SKM-1 (cell line): ENCODE measurements around the gene GALM.
"Not testable (repeated sequence)": the region's sequence is repeated elsewhere in the genome, so short reads cannot be mapped to it uniquely, and the experiment has no call there.

Experiments used
- DNase-seq: peaks from one replicate; lab custom pipeline; 2025; ENCODE audit not compliant: unreplicated experiment; lab: John Stamatoyannopoulos, UW

GALM gene

DNA sequence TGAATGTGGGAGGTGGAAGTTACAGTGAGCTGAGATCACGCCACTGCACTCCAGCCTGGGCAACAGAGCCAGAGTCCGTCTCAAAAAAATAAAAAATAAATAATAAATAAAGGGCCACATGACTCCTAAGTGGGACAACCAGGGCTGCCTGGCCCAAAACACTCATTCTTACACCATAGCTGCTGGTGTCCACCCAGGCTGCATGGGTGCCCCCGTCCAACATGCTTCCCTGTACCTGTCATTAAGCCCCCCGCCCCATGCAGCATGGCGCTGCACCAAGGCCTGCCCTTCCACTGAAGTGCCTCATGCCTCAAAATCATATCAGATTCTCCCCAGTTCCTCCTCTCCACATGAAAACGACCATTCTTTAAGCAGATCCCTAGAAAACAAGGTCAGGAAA is 10.8 kb downstream of the GALM start:
- no peak for DNase-seq

DNA sequence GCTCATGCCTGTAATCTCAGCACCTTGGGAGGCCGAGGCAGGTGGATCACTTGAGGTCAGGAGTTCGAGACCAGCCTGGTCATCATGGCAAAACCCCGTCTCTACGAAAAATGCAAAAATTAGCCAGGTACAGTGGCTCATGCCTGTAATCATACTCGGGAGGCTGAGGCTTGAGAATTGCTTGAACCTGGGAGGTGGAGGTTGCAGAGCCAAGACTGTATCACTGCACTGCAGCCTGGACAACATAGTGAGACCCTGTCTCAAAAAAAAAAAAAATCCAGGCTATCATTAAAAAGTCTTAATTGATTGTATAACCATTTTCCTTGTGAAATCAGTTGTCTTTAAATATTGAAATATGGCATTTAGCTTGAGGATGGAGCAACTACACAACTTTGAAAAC is 15.0 kb downstream of the GALM start:
- not testable (repeated sequence) for DNase-seq

DNA sequence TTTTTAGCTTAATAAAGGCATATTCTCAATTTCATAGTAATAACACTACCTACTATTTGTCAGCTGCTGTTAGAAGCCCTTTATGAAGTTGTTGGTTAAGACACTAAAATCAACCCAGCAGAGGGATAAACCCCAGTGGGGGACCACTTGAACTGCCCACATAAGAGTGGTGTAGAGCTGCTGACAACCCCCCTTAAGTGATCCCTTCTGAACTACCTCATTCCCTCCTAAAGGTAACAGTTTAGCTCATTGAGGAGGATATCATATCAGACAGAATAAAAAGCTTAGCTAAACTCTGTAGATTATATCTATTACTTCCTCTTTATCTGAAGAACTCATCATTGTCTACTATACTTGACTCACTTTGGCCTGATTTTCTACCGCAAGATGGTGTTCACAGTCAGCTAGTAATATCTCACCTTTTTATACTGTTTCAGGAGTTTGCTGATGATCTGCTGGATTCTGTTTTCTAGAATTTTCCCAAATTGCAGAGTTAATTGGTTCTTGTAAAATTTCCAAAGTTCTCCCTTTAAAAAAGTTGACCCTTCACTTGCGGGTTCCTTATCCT is 16.2 kb downstream of the GALM start:
- DNase-seq: no peak

DNA sequence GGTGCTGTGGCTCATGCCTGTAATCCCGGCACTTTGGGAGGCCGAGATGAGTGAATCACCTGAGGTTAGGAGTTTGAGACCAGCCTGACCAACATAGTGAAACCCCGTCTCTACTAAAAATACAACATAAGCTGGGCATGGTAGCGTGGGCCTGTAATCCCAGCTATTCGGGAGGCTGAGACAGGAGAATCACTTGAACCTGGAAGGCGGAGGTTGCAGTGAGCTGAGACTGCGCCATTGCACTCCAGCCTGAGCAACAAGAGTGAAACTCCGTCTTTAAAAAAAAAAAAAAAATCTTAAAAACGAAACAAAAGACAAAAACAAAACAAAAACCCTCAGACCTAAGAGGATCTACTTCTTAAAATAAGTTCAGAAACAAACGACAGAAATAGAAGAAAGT is 16.7 kb downstream of the GALM start:
- not testable (repeated sequence) for DNase-seq

DNA sequence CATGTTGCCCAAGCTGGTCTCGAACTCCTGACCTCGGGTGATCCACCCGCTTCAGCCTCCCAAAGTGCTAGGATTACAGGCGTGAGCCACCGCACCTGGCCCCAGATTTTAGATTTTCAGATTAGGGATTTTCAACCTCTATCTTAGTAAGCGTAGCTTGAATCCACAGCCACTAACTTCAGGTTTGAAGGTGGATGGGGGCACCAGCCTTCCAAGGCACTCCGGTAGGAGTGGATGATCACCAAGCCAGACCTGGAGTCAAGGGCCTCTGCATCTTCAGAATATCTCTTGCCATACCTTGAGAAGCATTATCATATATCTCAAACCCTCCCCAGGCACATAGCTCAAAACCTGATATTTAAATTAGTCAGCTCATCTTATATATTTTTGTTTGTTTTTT is 17.9 kb downstream of the GALM start:
- no peak for DNase-seq

DNA sequence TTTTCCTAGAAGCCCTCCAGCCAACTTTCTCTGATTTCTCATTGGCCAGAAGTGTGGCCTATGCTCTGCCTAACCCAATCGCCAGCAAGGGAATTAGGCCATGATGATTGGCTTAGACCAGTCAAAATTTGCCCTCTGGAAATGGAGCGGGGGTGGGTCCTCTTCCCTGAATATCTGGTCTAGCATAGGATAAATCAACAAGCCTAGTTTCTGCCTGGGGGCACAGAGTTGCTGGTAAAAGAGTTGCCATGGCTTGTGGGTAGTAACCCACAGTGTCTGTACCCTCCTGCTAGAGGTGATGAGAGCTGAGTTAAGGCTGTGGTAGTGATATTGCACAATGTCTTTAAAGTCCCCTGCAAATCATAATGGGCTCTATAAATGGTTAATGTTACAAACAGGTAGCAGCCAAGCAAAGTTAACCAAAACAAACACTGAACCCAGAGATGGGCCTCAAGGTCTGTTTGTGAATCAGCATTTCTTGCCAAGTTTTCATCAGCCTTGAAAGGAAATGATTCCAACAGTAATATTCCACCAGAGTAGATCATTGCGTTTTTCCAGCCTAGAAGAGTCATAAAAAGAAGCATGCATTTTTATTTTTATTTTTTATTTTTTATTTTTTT is 19.3 kb downstream of the GALM start:
- DNase-seq: no peak

DNA sequence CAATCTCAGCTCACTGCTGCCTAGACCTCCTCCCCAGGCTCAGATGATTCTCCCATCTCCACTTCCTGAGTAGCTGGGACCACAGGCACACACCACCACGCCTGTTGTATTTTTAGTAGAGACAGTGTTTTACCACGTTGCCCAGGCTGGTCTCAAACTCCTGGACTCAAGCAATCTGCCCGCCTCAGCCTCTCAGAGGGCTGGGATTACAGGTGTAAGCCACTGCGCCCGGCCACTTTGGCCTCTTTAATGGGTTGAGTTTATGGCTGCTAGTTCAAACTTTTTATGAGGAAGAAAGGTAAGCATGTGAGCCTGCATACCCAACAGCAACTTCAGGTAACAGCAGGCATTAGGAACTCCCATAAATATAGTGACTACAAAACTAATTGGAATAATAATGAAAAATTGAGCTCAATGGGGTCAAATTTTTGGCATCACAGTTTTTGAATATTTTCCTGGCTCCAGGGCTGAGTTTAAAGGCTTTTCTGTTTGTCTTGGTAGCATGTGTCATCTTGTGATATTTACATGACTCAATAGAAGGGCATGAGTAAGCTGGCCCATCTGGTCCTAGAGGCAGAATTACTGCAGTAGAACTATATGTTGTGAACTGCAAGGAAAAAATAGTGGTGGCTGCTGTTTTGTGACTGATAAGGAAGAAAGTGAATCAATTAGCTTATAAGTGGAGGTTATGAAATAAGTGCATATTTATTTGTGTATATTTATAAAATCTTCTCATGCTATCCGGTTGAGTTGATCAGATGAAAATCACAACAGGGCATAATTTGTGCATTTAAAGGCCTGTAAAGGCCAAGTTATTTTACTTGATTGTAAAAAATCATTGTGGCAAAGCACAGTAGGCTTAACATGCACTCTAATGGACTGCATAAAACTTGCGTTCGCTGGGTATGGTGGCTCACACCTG is 24.8 kb downstream of the GALM start:
- DNase-seq: no peak

DNA sequence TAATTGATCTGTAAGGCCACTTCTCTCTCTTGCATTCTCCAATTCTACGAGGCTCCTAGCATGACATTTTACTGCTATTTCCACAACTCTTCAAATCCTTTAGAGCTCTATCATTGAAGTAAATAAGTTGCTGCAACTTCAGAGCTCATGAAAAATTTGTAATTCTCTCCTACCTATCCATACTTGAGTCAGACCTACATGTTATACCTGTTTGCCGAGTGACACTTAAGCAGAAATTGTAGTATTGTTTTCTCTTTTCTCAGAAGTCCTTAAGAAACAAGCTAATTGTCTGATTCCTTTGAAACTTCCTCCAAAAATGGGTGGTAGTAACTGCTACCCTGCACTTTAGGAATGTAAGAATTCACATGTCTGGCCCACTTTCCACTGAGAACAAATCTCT is 26.1 kb downstream of the GALM start:
- DNase-seq: no peak

DNA sequence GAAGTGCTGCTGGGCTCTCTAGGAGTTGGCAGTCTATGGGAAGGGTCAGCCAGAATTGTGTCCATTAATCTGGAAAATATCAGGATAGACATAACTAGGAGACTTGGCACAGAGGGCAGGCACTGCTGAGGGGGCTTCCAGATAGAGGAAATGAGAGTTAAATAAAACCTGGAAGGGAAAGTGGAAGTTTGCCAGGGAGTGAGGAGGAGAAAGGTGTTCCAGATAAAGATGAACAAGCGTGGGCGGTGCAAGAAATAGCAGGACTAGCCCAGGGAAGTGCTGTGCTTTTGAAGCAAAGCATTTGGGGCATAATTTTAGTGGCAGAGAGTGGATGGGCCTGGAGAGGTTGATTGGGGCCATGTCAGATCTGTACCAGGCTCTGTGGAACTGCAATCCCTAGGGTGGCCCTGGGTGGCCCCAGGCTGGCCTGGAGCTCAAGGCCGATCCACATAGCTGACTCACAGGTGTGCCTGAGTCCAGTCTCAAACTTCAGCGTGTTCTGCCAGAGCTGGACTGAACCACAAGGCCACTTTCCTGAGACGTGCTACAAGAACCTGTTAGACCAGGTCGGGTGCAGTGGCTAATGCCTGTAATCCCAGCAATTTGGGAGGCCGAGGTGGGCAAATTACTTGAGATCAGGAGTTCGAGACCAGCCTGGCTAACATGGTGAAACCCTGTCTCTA is 26.9 kb downstream of the GALM start:
- DNase-seq: no peak

DNA sequence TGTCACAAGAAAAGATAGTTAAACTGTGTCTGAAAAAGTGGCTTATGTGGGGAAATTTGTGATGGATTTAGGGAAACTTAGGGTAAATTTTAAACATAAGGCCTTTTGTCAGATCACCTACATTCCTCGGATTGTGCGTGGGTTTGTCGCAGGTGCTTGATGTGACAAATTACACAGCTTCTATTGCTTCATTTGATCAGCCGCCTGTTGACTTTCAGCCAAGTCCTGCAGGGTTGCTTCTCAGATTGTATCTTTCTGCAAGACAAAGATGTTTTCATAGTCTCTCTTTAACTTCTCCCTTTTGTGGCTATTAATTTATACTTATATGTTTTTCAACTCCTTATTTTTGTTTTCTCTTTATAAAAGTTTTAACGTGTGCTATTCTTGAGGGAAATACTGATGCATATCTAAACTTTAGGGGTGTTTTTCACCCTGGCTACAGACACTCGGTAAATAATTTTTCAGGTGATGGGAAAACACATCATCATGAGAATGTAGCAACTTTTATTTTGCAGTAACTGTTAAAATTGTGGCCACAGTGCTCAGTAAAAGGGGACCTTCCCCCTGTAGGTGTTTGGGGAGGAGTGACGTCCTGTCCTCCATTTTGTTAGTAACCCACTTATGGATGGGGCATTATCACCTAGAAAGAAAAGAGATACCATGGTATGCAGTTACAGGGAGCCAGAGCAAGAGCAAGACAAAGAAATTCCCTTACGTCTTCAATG is 31.4 kb downstream of the GALM start:
- DNase-seq: no peak

DNA sequence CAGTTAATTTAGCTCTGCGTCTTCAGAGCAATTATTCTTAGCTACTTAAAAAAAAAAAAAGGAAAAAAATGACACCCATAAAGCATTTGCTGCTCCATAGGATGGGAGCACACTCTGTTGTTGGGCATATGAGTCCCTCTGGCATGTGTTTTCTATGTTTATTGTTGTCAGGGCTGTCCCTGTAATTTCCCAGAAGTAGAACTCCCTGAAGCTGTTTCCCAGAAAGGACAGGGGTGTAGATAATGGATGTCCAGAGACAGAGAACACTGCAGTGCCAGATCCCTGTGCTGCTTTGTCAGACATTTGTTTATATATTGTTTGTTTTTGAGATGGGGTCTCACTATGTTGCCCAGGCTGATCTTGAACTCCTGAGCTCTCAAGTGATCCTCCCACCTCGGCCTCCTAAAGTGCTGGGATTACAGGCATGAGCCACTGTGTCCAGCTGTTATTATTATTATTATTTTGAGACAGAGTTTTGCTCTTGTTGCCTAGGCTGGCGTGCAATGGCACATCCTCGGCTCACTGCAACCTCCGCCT is 32.6 kb downstream of the GALM start:
- no peak for DNase-seq

DNA sequence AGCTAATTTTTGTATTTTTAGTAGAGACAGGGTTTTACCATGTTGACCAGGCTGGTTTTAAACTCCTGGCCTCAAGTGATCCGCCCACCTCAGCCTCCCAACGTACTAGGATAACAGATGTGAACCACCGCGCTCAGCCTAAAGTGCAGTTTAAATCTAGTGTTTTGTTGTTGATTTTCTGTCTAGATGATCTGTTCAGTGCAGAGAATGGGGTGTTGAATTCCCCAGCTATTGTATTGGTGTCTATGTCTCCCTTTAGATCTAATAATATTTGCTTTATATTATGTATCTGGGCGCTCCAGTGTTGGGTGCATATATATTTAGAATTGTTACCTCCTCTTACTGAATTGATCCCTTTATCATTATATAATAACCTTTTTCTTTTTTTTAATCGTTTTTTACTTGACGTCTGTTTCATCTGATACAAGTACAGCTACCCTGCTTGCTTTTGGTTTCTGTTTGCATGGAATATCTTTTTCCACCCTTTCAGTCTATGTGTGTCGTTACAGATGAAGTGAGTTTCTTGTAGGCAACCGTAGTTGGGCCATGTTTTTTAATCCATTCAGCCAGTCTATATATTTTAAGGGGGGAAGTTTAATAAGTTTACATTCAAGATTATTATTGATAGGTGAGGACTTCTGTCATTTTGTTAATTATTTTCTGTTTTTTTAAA is 34.3 kb downstream of the GALM start:
- no peak for DNase-seq

DNA sequence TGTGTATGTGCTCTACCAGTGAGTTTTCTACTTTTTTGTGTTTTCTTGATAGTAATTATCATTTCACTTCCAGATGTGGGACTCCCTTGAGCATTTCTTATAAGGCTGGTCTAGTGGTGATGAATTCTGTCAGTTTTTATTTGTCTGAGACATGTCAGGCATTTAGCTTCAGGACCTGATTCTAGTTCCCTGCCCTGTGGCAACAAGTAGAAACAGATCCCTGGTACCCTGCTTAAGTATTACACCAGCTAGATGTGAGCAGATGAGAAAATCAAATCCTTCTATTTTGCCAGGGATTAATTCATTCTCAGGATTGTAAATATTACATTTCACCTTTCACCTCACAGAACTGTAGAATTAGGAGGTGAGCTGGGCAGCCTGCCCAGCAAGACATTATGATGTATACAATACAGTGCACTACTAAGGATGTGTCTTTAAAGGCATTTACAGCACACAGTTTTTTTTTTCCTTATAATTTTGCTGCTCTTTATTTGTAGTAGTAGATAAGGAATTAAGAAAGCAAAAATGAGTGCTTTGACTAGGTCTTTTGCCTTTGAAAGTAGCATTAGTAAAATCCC is 35.1 kb downstream of the GALM start:
- no peak for DNase-seq

DNA sequence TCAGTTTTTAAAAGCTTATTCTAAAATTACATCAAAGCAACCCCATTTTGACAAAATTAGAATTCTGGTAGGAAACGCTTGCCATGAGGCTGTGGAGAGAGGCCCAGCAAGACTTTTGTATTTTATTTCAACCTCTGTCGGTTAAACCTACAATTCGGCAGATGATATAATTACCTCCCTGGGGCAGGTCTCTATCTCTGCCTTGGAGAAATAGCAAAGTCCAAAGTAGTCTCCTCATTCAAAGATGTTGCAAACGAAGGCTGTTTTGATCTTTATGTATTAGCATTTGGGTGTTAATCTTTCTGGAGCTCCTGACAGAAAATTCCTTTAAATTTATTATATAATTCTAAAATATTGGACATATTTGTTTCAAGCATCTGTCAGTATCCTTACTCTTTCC is 35.6 kb downstream of the GALM start:
- DNase-seq: no peak

DNA sequence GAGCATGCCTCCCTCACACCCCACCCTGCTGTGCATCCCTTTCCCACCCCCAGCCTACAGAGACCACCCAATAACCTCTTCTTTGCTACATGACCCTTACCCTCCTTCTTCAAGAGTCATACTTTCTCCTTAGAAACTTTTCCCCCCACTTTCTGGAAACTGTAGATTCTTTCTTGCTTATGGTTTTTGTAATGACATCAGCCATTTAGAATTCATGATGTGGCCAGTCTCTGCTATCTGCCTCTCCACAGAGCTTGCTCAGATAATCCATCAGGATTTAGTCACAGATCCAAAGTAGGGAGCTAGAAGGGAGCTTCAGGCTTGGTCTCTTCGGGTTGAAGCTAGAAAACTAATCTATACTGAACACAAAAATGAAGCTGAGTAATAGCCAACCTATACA is 36.5 kb downstream of the GALM start:
- no peak for DNase-seq

DNA sequence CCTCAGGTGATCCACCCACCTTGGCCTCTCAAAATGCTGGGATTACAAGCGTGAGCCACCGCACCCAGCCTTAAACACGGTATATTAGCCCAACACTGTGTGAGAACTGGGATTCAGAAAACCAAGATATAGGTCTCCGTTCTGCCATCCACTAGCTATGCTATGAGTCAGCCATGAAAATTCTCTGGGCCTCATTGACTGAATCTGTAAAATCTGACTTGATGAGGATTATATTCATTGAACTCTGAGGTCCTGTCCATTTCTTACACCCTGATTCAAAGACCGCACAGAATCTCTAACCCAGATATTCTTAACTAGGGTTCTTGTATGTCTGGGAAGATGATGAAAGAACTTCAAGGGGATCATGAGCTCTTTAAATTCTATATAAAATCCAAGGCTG is 37.4 kb downstream of the GALM start:
- DNase-seq: not testable (repeated sequence)

DNA sequence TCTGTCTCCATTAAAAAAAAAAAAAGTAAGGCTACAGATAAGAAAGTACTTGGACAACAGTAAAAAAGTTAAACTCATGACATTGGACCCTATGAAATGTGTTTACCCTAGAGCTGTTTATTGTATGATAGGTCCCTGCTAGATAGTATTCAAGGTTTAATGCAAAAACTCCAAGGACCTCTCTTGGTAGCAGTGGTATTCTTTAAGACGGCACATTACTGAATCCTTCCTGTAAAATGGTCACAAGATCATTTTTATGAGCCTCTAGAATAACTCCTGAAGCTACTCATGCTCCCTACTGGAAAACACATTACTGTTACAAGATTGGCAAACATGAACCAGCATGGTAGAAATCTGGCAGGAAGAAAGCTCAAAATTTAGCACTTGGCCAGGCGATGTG is 38.8 kb downstream of the GALM start:
- DNase-seq: no peak

DNA sequence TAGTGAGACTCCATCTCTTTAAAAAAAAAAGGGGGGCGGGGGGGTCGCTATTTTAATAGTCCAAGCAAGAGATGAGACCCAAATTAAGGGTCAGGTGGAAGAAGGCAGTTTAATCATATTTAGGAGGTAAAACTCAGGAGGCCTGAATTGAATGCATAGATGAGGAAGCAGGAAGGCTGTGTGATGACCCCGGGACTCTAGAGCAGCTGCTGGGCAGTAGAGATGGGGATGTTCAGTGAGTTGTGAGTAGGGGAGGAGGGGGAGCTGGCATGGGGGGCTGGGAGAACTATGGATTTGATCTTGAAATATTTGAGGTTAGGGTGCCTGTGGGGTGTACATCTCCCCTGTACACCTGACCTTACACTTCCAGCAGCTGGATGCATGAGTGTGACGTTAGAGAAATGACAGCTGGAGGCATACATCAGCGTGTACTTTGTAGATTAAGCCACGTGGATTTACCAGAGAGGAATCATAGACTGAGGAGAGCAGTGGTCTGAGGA is 41.0 kb downstream of the GALM start:
- no peak for DNase-seq

DNA sequence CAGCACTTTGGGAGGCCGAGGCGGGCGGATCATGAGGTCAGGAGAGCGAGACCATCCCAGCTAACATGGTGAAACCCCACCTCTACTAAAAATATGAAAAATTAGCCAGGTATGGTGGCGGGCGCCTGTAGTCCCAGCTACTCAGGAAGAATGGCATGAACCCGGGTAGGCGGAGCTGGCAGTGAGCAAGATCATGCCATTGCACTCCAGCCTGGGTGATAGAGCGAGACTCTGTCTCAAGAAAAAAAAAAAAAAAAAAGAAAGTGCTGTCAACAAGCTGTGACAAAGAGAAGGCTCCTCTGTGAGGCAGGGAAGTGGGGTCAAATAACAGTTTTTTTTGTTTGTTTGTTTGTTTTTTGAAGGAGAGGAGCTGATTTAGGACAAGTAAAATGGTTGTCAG is 42.6 kb downstream of the GALM start:
- not testable (repeated sequence) for DNase-seq
